Upper lobe of left lung (tissue), 4 donors: Measurements from ENCODE around the gene XRCC4.

Experiments
- CTCF ChIP-seq, 6 experiments: fragments of 450-650 bp in 4 of 6; fragments of 200-600 bp in 2 of 6; sonication (generic) in 2 of 6; IDR thresholded peaks; one replicate each; pipeline ENCODE4 v1.5.1; 2016 to 2019; ENCODE audit warnings: antibody characterized with exemption in 6 of 6
- EP300 ChIP-seq, 4 donors: sonication (generic); formaldehyde crosslinking; IDR thresholded peaks; one replicate each; pipeline ENCODE4 v1.5.1; 2017; ENCODE audit warnings: antibody characterized with exemption in 4 of 4, control low read depth in 2 of 4
- POLR2A ChIP-seq, 4 donors: fragments of 450-650 bp; IDR thresholded peaks; one replicate each; pipeline ENCODE4 v1.5.1; 2016 to 2017; ENCODE audit warnings: antibody characterized with exemption in 4 of 4, mild to moderate bottlenecking in 2 of 4

DNA sequence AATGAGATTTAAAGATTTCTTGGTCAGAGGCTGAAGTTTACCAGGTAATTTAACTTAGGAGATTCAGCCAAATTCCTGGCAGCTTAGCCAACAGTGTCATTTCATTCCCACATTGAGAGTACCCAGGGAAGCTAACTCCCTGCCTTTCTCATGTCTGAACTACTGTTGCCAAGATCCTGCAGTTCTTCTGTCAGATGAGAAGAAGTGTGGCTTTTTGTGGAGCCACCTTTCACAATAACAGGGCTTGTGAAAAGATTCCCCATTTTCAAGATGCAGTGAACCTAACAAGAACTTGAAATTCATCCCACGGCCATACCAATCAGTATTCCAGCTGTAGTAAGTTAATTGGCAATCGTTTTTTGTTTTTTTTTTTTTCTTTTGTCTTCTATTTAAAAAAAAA, 176.4 kb downstream of the XRCC4 start:
- TF ChIP-seq CTCF (IDR thresholded peaks at IDR 0.05) (no peak), EP300 (IDR thresholded peaks at IDR 0.05) (no peak), POLR2A (IDR thresholded peaks at IDR 0.05) (no peak)
